Effector memory CD8-positive, alpha-beta T cell (primary cell): Measurements from ENCODE around the gene CASP8AP2.
A peak's percentile ranks its signal among the peaks of the same experiment; 100 is the strongest.
"Not testable (repeated sequence)": the region's sequence is repeated elsewhere in the genome, so short reads cannot be mapped to it uniquely, and the experiment has no call there.

Source experiments
- ATAC-seq: fragments of 150-1000 bp; cut with Tn5 transposase; replicated peaks from 2 replicates; pipeline ENCODE4 v1.10.0; 2021; ENCODE audit warnings: mild to moderate bottlenecking, moderate library complexity
- DNase-seq, 3 experiments: peaks; one replicate each; pipeline ENCODE4 v3.0.0; 2021
- H3K27ac Mint-ChIP-seq, 2 donors: one replicate each; pipeline ENCODE4 v1.8.0; 2022; ENCODE audit warnings: mild to moderate bottlenecking in 2 of 2, mixed read lengths in 2 of 2, moderate library complexity in 2 of 2
- H3K27me3 Mint-ChIP-seq, 2 donors: one replicate each; pipeline ENCODE4 v1.8.0; 2022; ENCODE audit warnings: mixed read lengths in 2 of 2
- H3K36me3 Mint-ChIP-seq: one replicate; pipeline ENCODE4 v1.8.0; 2022; ENCODE audit warnings: mild to moderate bottlenecking, moderate library complexity, mixed read lengths; ENCODE audit not compliant: insufficient read depth
- H3K4me1 Mint-ChIP-seq, 2 donors: one replicate each; pipeline ENCODE4 v1.8.0; 2022; ENCODE audit warnings: low read depth in 2 of 2, mixed read lengths in 2 of 2
- H3K4me3 Mint-ChIP-seq, 2 donors: one replicate each; pipeline ENCODE4 v1.8.0; 2022; ENCODE audit warnings: mild to moderate bottlenecking in 2 of 2, mixed read lengths in 2 of 2, moderate library complexity in 2 of 2
- H3K9me3 Mint-ChIP-seq, 2 donors: one replicate each; pipeline ENCODE4 v1.8.0; 2022; ENCODE audit warnings: mixed read lengths in 2 of 2
- total RNA-seq, 9 experiments: gene quantifications; one replicate each; lab custom pipeline; 2026; lab: John Stamatoyannopoulos, UW

CASP8AP2 gene
- 66.1 to 205 (median 84.0) reads per million in 9 experiments for total RNA-seq

GRCh38 chr6:89829472-89830169 is at the start of gene CASP8AP2:
Gene CASP8AP2, plus strand, starts transcription at chr6:89829880.
- no peaks in the 10 kb centered on the region for H3K27me3 Mint-ChIP-seq
- H3K4me1 Mint-ChIP-seq, result peaks cover 16 to 17% of the 10 kb centered on the region in 2 donors
- peaks cover 25% of the 10 kb centered on the region for H3K36me3 Mint-ChIP-seq
- H3K9me3 Mint-ChIP-seq, result no peaks in the 10 kb centered on the region
- peak; percentile 89 for ATAC-seq
- peak within 1 kb of the TSS; percentile 98 to 99 for H3K4me3 Mint-ChIP-seq
- H3K27ac Mint-ChIP-seq, result peak within 1 kb of the TSS; percentile 93 to 94
- peak; percentile 89 to 94 (median 91) for DNase-seq

DNA sequence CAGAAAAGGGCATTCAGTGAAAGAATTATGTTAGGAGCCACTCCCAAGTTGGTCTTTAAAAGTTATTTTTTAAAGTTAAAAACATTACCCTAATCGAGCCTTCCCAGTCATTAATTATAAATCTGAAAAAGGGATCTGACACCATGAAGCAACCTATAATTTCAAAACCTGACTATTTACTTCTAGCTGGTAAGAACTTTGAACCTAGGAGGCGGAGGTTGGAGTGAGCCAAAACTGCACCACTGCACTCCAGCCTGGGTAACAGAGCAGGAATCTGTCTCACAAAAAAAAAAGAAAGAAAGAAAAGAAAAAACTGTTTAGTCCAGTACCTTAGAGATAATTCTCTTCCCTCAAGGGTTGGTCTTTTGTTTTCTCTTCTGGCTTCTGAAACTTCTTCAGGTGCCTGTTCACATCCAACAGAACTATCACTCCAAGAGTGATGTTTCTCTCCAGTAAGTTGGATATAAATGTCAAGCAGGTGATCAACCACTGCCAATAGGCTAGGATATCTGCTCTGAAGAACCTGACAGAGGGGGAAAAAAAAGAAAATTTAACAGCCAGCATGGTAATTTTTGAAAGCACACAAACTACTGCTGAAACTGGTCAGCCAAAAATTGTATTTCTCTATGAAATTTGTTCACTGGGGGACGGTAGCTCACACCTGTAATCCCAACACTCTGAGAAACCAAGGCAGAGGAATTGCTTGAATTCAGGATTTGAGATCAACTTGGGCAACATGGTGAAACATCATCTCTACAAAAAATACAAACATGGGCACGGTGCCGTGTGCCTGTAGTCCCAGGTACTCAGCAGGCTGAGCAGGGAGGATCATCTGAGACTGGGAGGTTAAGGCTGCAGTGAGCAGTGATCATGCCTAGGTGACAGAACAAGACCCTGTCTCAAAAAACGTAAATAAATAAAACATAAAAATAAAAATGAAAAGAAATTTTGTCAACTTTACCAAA is 48.3 kb upstream of the CASP8AP2 start:
- no peaks in the 10 kb centered on the region for H3K4me1 Mint-ChIP-seq
- no peaks in the 10 kb centered on the region for H3K9me3 Mint-ChIP-seq
- peak overlapping the region; percentile 44 to 51 for H3K27ac Mint-ChIP-seq
- H3K36me3 Mint-ChIP-seq, result peaks cover 60% of the 10 kb centered on the region
- no peak overlapping the region for H3K4me3 Mint-ChIP-seq
- H3K27me3 Mint-ChIP-seq, result no peaks in the 10 kb centered on the region
- DNase-seq (no peak), ATAC-seq (no peak)

DNA sequence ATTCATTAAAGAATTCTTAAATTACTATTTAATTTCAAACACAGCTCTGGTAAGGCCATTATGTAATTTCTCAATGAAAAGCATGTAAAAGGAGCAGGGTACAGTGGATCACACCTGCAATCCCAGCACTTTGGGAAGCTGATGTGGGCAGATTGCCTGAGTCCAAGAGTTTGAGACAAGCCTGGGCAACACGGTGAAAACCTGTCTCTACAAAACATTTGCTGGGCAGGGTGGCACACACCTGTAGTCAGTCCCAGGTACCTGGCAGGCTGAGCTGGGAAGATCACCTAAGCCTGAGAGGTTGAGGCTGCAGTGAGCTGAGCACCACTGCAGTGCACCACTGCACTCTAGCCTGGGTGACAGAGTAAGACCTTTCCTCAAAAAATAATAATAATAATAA is 47.5 kb upstream of the CASP8AP2 start:
- Mint-ChIP-seq H3K9me3 (no peaks in the 10 kb centered on the region), H3K4me1 (no peaks in the 10 kb centered on the region), H3K4me3 (no peak overlapping the region), H3K27ac (peak overlapping the region in 1 of 2 donors; percentile 44), H3K27me3 (no peaks in the 10 kb centered on the region), H3K36me3 (peaks cover 68% of the 10 kb centered on the region)
- no peak for ATAC-seq
- no peak for DNase-seq

GRCh38 chr6:89783293-89783692 is 46.4 kb upstream of the CASP8AP2 start:
- H3K27ac Mint-ChIP-seq, H3K4me3 Mint-ChIP-seq: not testable (repeated sequence)

GRCh38 chr6:89784838-89785237 is 44.8 kb upstream of the CASP8AP2 start:
- no peak for ATAC-seq
- Mint-ChIP-seq H3K9me3 (no peaks in the 10 kb centered on the region), H3K4me3 (no peak overlapping the region), H3K27me3 (no peaks in the 10 kb centered on the region), H3K27ac (no peak overlapping the region), H3K36me3 (peaks cover 82% of the 10 kb centered on the region), H3K4me1 (peaks cover 0 to 4% of the 10 kb centered on the region in 2 donors)
- no peak for DNase-seq

More at GRCh38 chr6:89783293-89783692, 46.4 kb upstream of the CASP8AP2 start:
- ATAC-seq, H3K4me1 Mint-ChIP-seq, H3K9me3 Mint-ChIP-seq, H3K27me3 Mint-ChIP-seq, DNase-seq: not testable (repeated sequence)
- H3K36me3 Mint-ChIP-seq, result peaks cover 79% of the 10 kb centered on the region

DNA sequence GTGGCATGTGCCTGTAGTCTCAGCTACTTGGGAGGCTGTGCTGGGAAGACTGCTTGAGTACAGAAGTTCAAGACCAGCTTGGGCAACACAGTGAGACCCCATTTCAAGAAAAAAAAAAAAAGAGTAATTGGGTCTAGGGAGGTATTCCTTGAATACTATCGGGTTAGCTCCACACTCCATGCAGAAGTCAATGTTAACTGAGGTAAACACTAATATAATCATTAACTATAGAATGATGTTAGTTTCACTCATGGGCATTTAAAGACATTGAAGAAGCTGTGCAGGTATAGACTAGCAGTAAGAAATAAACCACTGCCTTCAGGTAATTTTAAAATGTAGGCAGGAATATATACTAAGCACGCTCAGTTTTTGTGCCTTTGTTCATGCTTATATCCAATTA is 42.7 kb upstream of the CASP8AP2 start:
- DNase-seq, result no peak
- Mint-ChIP-seq H3K36me3 (peaks cover 80% of the 10 kb centered on the region), H3K27me3 (no peaks in the 10 kb centered on the region), H3K4me3 (no peak overlapping the region), H3K4me1 (peaks cover 0 to 4% of the 10 kb centered on the region in 2 donors), H3K27ac (no peak overlapping the region), H3K9me3 (no peaks in the 10 kb centered on the region)
- no peak for ATAC-seq

DNA sequence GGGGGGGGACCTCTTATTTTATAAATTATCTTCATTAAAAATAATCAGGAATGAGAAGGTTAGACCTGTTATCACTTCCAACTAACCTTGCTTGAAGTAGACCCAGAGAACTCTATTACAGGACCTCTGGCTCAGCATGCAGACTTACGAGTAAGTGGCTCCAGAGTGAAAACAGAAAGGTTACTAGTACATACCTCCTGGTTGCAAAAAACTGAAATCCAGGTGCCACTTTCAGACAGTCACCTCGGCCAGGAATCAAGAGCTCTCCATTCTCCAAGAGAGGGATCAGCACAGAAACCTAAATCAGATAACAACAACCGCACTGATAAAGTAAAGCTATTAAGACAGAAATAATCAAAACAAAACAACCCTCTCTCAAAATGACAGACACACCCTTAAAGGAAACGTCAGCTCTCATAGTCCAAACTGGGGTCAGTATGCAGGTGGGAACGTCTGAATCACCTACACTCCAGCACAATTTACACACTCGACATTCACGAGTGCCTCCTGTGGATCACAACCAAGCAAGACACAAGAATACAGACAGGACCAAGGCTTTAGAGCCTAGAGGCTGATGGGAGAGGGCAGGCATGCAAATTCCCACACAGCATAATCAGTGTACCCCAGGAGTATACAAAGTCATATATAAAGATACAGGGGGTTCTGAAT is 41.9 kb upstream of the CASP8AP2 start:
- DNase-seq (no peak), ATAC-seq (no peak)
- Mint-ChIP-seq H3K27ac (no peak overlapping the region), H3K9me3 (no peaks in the 10 kb centered on the region), H3K27me3 (no peaks in the 10 kb centered on the region), H3K36me3 (peaks cover 79% of the 10 kb centered on the region), H3K4me3 (no peak overlapping the region), H3K4me1 (peaks cover 0 to 4% of the 10 kb centered on the region in 2 donors)

DNA sequence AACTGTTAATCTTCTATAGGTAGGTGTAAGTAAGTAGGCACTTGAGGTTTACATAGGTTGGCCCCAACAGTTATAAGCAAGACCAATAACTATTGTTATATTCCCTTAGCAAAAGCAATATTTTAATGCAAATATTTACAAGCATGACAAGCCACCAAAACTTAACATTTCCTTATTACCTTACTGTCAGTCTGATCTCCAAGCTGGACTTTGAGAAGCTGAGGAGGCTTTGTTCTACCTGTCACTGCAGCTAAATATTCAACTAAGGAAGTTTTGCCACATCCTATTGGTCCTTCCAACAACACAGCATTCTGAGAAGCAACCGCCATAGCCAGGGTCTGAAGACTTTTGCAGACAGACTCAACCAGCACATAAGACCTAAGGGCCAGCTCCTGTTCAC is 39.7 kb upstream of the CASP8AP2 start:
- H3K27ac Mint-ChIP-seq, result no peak overlapping the region
- peaks cover 63% of the 10 kb centered on the region for H3K36me3 Mint-ChIP-seq
- DNase-seq, result no peak
- no peak overlapping the region for H3K4me3 Mint-ChIP-seq
- no peaks in the 10 kb centered on the region for H3K27me3 Mint-ChIP-seq
- peaks cover 20 to 23% of the 10 kb centered on the region in 2 donors for H3K4me1 Mint-ChIP-seq
- no peak for ATAC-seq
- no peaks in the 10 kb centered on the region for H3K9me3 Mint-ChIP-seq

DNA sequence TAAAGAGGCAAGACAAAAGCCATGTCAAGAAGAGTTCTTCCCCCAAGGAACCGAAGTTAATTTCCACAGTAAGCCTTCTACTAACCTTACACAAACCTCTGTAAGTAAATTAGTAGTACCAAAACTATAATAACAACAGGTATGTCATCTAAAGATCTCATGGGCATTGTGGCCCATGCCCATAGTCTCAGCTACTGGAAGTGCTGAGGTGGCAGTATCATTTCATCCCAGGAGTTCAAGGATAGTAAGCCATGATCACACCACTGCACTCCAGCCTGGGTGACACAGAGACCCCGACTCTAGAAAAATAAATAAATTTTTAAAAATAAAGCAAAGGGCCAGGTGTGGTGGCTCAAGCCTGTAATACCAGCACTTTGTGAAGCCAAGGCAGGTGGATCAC is 39.3 kb upstream of the CASP8AP2 start:
- H3K4me3 Mint-ChIP-seq, result no peak overlapping the region
- ATAC-seq, result no peak

DNA sequence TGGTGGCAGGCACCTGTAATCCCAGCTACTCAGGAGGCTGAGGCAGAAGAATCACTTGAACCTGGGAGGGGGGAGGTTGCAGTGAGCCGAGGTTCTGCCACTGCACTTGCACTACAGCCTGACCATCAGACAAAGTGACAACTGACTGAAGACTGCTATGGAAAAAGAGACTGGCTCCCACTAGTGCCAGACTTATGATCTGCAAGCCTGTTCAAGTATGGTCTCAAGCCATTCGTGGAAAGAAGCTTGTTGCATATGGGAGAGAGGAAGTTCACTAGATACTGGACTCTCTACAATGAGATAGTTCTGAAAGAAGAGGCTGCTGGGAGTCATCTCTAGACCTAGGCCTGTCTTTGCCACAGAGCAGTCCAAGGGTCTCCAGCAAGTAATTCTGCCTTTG is 36.8 kb upstream of the CASP8AP2 start:
- DNase-seq (no peak), ATAC-seq (no peak)
- H3K27ac Mint-ChIP-seq, result peak overlapping the region in 1 of 2 donors; percentile 81
- peaks cover 22 to 28% of the 10 kb centered on the region in 2 donors for H3K4me1 Mint-ChIP-seq
- H3K36me3 Mint-ChIP-seq, result peaks cover 54% of the 10 kb centered on the region
- H3K4me3 Mint-ChIP-seq, result peak overlapping the region in 1 of 2 donors; percentile 30
- H3K9me3 Mint-ChIP-seq, result no peaks in the 10 kb centered on the region
- H3K27me3 Mint-ChIP-seq, result no peaks in the 10 kb centered on the region

More for the DNA sequence above, 39.3 kb upstream of the CASP8AP2 start:
- Mint-ChIP-seq H3K4me1 (peaks cover 22 to 27% of the 10 kb centered on the region in 2 donors), H3K27ac (no peak overlapping the region), H3K36me3 (peaks cover 61% of the 10 kb centered on the region), H3K9me3 (no peaks in the 10 kb centered on the region), H3K27me3 (no peaks in the 10 kb centered on the region)
- DNase-seq, result no peak

DNA sequence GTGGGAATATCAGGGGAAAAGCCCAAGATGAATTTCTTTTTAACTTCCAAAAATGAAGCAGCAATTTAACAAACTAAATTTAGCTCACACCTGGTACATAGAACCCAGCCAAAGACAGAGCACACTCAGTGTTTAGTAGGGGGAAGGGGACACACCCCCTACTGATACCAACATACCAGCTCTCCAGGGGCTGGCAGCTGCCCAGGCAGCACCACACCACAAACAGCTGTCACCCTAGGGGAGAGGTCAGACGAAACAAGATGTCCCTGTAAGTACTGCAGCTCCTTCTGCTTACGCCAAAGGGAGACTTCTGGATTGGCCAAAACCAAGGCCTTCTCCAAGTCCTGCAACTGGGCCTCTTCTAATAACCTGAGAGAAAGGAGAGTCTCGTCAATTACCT is 36.1 kb upstream of the CASP8AP2 start:
- Mint-ChIP-seq H3K36me3 (peaks cover 52% of the 10 kb centered on the region), H3K27me3 (no peaks in the 10 kb centered on the region), H3K4me3 (peak overlapping the region; percentile 57 to 62), H3K27ac (peak overlapping the region in 1 of 2 donors; percentile 81), H3K9me3 (no peaks in the 10 kb centered on the region), H3K4me1 (peaks cover 22 to 24% of the 10 kb centered on the region in 2 donors)
- ATAC-seq, result no peak
- no peak for DNase-seq

- H3K4me1 Mint-ChIP-seq, result peaks cover 22 to 24% of the 10 kb centered on the region in 2 donors
- peak in 1 of 3 experiments; percentile 3 for DNase-seq
- no peaks in the 10 kb centered on the region for H3K27me3 Mint-ChIP-seq
- H3K4me3 Mint-ChIP-seq, result peak overlapping the region; percentile 57 to 62
- peak overlapping the region; percentile 55 to 81 for H3K27ac Mint-ChIP-seq
- peaks cover 46% of the 10 kb centered on the region for H3K36me3 Mint-ChIP-seq
- no peaks in the 10 kb centered on the region for H3K9me3 Mint-ChIP-seq
- ATAC-seq, result peak; percentile 66
These were observed 35.4 kb upstream of the CASP8AP2 start for GRCh38 chr6:89794324-89794723.

GRCh38 chr6:89797317-89797716 is 32.4 kb upstream of the CASP8AP2 start:
- H3K27me3 Mint-ChIP-seq, result no peaks in the 10 kb centered on the region
- ATAC-seq (no peak), DNase-seq (no peak)
- no peak overlapping the region for H3K27ac Mint-ChIP-seq
- no peak overlapping the region for H3K4me3 Mint-ChIP-seq
- no peaks in the 10 kb centered on the region for H3K9me3 Mint-ChIP-seq
- H3K4me1 Mint-ChIP-seq, result peaks cover 26 to 27% of the 10 kb centered on the region in 2 donors
- H3K36me3 Mint-ChIP-seq, result peaks cover 48% of the 10 kb centered on the region
